ENCODE data around the gene FMO1.

DNA sequence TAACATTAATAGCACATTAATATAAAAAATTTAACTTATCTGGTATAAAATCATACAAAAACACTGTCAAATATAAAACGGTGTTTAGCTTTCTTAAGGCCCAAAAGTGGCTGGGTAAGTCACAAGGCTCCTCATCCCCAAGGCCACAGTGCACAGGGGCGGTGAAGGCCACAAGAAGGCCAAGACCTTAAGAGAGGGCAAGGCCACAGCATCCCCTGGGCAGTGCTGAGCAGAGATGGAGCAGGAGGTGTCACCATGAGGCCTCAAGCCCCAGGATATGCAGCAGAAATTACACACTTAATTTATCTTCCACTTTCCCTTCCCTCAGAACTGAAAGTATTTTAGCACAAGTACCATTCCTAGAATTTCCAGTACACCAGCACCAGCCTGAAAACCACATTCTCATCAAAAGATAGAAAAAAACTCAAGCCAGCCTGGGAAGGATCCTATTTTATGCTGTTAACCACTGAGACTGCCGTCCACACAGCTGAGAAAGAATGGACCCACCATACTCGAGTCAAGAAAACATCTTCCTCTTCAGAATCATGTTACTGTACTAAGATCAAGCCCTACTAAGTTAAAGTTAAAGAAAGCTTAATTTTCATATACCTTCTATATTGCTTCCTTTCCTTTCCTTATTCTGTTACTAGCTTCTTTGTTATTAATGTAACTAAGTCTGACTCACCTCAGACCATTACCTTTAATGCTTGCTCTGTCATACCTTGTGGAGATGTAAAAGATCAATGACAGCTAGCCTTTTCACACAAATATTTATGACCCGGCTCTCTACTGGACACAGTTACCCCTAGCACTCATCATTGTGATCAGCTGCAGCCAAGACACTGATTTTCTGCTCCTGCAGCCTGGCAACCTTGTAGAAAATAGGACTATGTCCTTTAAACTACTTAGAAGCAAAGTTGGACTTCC lies 26.4 kb upstream of the FMO1 start:
- TF ChIP-seq CTCF (IDR thresholded peaks at IDR 0.05; ENCODE audit: low read depth, low read length), result no peak
- no peak for TF ChIP-seq POLR2A (IDR thresholded peaks at IDR 0.05; ENCODE audit: extremely low read depth, insufficient read length)
- TF ChIP-seq MYC (IDR thresholded peaks at IDR 0.05; ENCODE audit: low read depth, low read length), result no peak
- no peak for TF ChIP-seq MAX (IDR thresholded peaks at IDR 0.05; ENCODE audit: low read depth, low read length)

Data from NB4 (cell line).